Uterus (tissue), 2 donors: ENCODE measurements around the gene FMN2.

ENCODE experiments used
- CTCF ChIP-seq, 4 experiments: fragments of 200-600 bp in 2 of 4; fragments of 450-650 bp in 2 of 4; sonication (generic) in 2 of 4; IDR thresholded peaks; one replicate each; pipeline ENCODE4 v1.5.1; 2016 to 2019; ENCODE audit warnings: antibody characterized with exemption in 4 of 4, mild to moderate bottlenecking in 2 of 4, moderate library complexity in 1 of 4
- POLR2A ChIP-seq, 2 donors: fragments of 450-650 bp; IDR thresholded peaks; one replicate each; pipeline ENCODE4 v1.6.1; 2016; ENCODE audit warnings: antibody characterized with exemption in 2 of 2, mild to moderate bottlenecking in 1 of 2, moderate library complexity in 1 of 2

- TF ChIP-seq CTCF (IDR thresholded peaks at IDR 0.05) (no peak), POLR2A (IDR thresholded peaks at IDR 0.05) (no peak)
Measured at GRCh38 chr1:240107058-240107684, 15.5 kb downstream of the FMN2 start.
